Duodenal mucosa (tissue), 2 donors: Measurements from ENCODE around the gene ADCYAP1.

Source experiments
- H3K27ac ChIP-seq: one replicate; pipeline ENCODE4 v1.7.0; 2013; ENCODE audit warnings: low read depth, low read length
- H3K27me3 ChIP-seq, 2 donors: one replicate each; pipeline ENCODE4 v1.7.0; 2013; ENCODE audit warnings: low read length in 2 of 2, control low read depth in 1 of 2; ENCODE audit not compliant: insufficient read depth in 2 of 2, control insufficient read depth in 1 of 2
- H3K36me3 ChIP-seq, 2 donors: one replicate each; pipeline ENCODE4 v1.7.0; 2013; ENCODE audit warnings: low read length in 2 of 2, control low read depth in 1 of 2; ENCODE audit not compliant: insufficient read depth in 2 of 2, control insufficient read depth in 1 of 2
- H3K4me1 ChIP-seq, 2 donors: one replicate each; pipeline ENCODE4 v1.7.0; 2013; ENCODE audit warnings: low read length in 2 of 2, control low read depth in 1 of 2; ENCODE audit not compliant: insufficient read depth in 2 of 2, control insufficient read depth in 1 of 2
- H3K4me3 ChIP-seq, 2 donors: one replicate each; pipeline ENCODE4 v1.7.0; 2013; ENCODE audit warnings: low read length in 2 of 2, low read depth in 1 of 2
- H3K9ac ChIP-seq, 2 donors: one replicate each; pipeline ENCODE4 v1.7.0; 2013; ENCODE audit warnings: low read length in 2 of 2, low read depth in 1 of 2
- H3K9me3 ChIP-seq, 2 donors: one replicate each; pipeline ENCODE4 v1.7.0; 2013; ENCODE audit warnings: low read length in 2 of 2, control low read depth in 1 of 2; ENCODE audit not compliant: control insufficient read depth in 1 of 2

Gene ADCYAP1

DNA sequence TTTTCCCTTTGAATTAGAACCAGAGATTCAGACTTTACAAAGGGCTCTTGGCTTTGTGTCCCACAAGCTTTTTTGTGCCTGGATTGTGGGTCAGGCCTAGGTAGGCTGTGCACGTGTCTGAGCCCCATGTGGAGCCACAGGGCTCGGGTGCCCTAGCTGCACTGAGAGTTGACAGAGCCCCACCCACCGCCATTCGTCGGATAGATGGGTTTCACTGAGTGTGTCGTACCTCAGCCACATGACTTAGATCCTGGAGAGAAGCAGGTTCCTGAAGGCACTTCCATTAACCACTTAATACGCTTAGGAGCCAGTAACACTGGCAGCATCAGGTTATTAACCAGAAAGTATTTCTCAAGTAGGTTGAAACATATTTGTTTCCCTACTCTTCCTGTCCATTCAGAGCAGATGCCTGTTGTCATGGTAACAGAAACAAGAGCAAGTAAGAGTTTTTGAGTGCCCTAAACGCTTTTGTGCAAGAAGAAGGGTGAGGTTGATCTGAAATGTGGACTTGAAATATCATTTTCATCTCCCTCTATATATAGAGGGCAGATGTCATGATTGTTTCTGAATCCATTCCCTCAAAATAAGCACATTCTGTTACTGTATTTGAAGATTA is 30.0 kb downstream of the ADCYAP1 start:
- Histone ChIP-seq H3K4me3 (no peak overlapping the region), H3K9me3 (no peaks in the 10 kb centered on the region), H3K27ac (no peak overlapping the region), H3K36me3 (no peaks in the 10 kb centered on the region), H3K27me3 (no peaks in the 10 kb centered on the region), H3K4me1 (no peaks in the 10 kb centered on the region), H3K9ac (no peak overlapping the region)

DNA sequence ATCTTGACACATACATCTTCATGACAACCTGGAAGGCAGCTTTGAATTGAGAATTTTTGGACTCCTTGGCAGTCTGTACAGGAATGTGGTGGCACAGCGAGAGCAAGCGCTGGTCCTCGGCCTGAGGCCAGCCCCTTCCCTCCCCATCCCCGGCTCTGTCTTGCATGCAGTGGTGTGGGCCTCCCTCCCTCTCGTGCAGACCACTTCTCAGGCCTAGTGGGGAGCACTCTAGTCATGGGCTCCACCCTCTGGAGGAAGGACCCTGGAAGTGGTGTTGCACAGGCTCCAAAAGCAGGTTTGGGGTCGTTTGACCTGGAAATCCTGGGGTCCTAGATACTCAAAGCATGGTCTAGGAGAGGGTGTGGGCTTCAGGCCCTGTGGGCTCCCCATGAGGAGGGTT is 32.3 kb downstream of the ADCYAP1 start:
- Histone ChIP-seq H3K9ac (no peak overlapping the region), H3K9me3 (no peaks in the 10 kb centered on the region), H3K4me1 (no peaks in the 10 kb centered on the region), H3K27me3 (no peaks in the 10 kb centered on the region), H3K36me3 (no peaks in the 10 kb centered on the region), H3K4me3 (no peak overlapping the region), H3K27ac (no peak overlapping the region)

DNA sequence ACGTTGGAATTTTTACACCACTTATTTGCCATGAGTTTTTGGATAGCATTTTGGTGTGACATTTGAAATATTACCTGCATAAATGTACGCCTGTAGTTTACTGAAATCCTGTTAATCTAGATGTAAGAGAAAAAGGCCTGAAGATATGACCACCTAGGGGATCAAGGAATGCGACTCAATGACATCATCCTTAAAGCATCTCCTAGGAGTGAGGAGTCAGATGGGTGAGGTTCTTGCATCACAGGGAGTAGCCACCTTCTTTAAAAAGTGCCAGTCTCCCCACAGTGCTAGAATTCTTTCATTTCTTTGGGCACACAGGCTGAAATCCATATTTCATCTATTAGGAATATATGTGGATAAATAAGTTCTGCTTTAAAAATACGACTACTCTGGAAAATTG is 34.5 kb downstream of the ADCYAP1 start:
- Histone ChIP-seq H3K27me3 (no peaks in the 10 kb centered on the region), H3K4me3 (no peak overlapping the region), H3K4me1 (no peaks in the 10 kb centered on the region), H3K36me3 (no peaks in the 10 kb centered on the region), H3K9ac (no peak overlapping the region), H3K9me3 (no peaks in the 10 kb centered on the region), H3K27ac (no peak overlapping the region)

DNA sequence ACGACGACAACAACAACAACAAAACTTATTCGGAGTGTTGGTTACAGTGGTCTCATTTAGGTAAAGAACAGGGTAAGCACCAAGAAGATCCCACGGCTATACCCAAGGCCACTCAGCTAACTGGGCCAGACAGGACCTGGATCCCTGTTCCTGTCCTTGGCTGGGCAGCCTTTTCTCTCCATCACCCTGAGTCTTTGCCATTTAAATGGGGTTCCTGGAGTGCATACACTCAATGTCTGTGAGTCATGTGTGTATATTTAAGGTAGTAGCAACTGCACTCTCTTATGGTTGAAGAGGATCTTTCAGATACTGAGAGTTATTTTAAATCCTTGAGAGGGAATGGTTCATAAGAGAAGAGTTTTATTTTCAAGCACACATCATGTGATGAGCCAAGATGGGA is 35.3 kb downstream of the ADCYAP1 start:
- H3K4me3 ChIP-seq: no peak overlapping the region
- no peaks in the 10 kb centered on the region for H3K36me3 ChIP-seq
- H3K27ac ChIP-seq: no peak overlapping the region
- no peaks in the 10 kb centered on the region for H3K4me1 ChIP-seq
- no peak overlapping the region for H3K9ac ChIP-seq
- no peaks in the 10 kb centered on the region for H3K9me3 ChIP-seq
- H3K27me3 ChIP-seq: no peaks in the 10 kb centered on the region

DNA sequence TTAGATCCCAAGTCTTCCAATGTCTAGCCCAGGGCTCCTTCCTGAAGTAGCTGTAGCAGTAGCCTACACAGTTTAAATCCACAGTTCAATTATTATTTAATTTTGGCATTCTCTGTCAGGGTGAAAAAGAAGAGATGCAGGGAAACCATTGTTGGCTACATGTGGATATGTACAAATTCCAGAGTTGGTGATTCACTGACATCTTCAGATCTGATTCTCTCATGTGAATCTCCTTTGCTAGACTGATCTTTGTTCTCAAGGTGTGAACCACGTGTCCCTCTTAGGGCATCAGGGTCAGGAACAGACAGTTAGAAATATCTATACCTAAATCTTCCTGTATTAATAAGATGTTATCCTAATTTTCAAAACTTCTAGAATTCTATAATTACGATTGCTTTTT is 36.7 kb downstream of the ADCYAP1 start:
- Histone ChIP-seq H3K36me3 (no peaks in the 10 kb centered on the region), H3K9me3 (no peaks in the 10 kb centered on the region), H3K27me3 (no peaks in the 10 kb centered on the region), H3K4me1 (no peaks in the 10 kb centered on the region), H3K27ac (no peak overlapping the region), H3K4me3 (no peak overlapping the region), H3K9ac (no peak overlapping the region)

DNA sequence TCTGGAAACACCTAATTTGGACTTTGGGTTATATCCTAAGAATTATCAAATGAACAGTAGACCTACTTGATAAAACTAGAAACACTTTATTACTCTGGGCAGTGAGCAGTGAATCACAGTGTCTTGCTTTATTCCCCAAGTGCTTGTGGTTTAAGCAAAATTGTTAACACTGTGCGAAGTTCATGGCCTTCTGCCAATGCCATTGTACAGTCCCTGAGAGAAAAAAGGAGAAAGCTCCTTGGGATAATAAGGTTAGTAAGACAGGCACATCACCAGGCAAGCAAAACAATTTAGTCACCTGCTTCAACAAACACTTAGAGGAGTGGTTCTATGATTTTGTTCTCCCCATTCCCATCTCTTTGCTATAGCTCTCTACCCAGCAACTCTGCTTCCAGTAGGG is 39.8 kb downstream of the ADCYAP1 start:
- no peak overlapping the region for H3K9ac ChIP-seq
- H3K4me1 ChIP-seq: no peaks in the 10 kb centered on the region
- no peaks in the 10 kb centered on the region for H3K9me3 ChIP-seq
- no peak overlapping the region for H3K4me3 ChIP-seq
- H3K27ac ChIP-seq: no peak overlapping the region
- H3K27me3 ChIP-seq: no peaks in the 10 kb centered on the region
- H3K36me3 ChIP-seq: no peaks in the 10 kb centered on the region

DNA sequence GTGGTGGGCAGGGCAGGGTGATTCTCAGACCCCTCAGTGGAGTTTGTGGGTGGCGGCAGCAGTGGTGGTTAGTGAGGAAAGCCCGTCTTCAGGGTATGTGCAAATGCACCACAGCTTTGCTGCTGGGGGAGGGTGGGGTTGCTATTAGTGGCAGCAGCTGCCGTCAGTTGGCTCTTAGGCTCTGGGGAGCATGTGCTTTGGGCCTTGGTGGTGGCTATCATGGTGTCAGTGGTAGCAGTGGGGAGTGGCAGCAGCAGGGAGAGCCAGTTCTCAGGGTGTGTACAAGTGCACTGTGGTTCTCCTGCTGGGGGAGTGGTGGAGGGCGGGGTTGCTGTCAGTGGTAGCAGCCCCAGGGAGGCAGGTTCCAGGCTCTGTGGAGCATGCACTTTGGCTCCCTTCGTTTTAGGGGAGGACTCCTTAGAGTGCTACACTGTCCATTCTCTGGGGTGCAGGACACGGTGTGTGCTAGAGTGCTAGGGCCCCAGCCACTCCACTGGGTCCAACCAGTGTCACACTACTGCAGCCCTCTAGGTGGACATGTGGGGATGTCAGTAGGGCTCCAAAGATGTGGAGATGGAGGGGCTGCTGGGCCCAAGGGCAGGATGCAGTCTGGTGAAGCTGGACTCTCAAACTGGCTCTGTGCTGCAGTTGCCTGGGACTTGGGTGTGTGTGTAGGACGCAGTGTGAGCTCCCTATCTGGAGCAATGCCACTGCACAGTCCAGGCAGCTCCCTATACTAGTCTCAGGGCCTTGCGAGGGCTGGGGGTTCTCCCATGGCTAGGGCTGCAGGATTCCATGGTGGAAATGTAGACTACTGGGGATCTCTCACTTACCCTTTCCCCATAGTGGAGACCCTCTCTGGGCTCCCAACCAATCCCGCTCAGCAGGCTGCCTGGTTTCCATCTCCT is 45.3 kb downstream of the ADCYAP1 start:
- no peaks in the 10 kb centered on the region for H3K36me3 ChIP-seq
- H3K27me3 ChIP-seq: no peaks in the 10 kb centered on the region
- H3K9me3 ChIP-seq: no peaks in the 10 kb centered on the region
- H3K4me3 ChIP-seq: no peak overlapping the region
- no peak overlapping the region for H3K9ac ChIP-seq
- H3K4me1 ChIP-seq: no peaks in the 10 kb centered on the region
- no peak overlapping the region for H3K27ac ChIP-seq

DNA sequence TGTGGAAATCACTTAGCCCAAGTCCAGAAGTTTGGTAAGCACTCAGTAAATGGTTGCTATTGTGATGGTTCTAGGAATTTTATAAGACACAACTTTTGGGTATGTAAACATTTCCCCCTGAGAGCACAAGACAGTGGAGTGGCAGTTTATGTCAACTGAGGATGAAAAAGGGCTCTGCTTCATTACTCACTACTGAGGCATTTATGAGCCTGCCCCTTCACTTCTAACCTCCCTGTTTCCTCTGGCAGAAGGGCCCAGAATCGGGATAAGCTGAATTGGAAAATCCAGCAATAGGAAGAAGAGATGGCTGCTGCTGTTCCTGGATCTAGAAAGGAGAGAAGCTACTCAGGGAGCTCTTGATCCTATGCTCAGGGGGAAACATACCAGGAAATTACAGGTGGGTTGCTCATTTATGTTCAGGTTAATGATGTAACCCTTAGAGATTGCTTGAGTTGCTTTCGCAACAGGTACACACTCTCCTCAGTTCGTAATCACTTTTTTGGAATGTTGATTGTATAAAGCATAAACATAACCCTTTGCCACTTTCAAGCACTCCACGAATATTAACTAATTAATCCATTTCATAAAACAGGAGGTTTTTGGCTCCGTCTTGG is 46.3 kb downstream of the ADCYAP1 start:
- no peaks in the 10 kb centered on the region for H3K27me3 ChIP-seq
- H3K9ac ChIP-seq: no peak overlapping the region
- H3K4me3 ChIP-seq: no peak overlapping the region
- no peaks in the 10 kb centered on the region for H3K9me3 ChIP-seq
- no peaks in the 10 kb centered on the region for H3K4me1 ChIP-seq
- no peaks in the 10 kb centered on the region for H3K36me3 ChIP-seq
- H3K27ac ChIP-seq: no peak overlapping the region

DNA sequence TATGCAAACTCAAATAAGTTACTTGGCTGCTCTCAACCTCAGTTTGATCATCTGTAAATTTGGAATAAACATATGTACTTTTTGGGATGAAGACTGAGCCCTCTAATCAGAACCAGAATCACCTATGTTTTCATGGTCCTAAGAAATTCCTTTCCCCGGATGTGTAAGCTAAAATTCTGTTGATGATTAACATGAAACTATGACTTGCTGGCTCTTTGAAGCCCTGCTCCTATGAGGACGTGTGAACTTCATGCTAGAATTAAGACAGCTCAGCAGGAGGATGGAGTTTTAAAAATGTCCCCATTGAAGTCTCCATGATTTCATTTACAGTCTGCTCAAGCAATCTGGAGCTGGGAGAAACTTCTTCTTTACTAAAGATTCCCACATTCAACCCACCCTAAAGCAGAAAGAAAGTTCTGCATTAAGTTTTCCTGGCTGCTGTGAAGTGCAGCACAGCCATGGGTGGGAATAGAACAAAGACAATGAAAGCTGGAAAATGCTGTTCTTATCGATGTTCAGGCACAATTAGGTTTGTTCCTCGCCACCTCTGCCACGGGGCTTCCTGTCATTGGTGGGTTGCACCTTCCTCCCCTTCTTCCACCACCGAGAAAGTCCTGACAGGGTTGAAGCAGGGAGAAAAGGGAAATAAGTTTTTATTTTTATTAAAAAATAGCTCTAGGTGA is 50.9 kb downstream of the ADCYAP1 start:
- H3K4me1 ChIP-seq: no peaks in the 10 kb centered on the region
- H3K27ac ChIP-seq: no peak overlapping the region
- peaks cover 0 to 2% of the 10 kb centered on the region in 2 donors for H3K27me3 ChIP-seq
- H3K9ac ChIP-seq: no peak overlapping the region
- H3K36me3 ChIP-seq: no peaks in the 10 kb centered on the region
- H3K9me3 ChIP-seq: no peaks in the 10 kb centered on the region
- H3K4me3 ChIP-seq: no peak overlapping the region

DNA sequence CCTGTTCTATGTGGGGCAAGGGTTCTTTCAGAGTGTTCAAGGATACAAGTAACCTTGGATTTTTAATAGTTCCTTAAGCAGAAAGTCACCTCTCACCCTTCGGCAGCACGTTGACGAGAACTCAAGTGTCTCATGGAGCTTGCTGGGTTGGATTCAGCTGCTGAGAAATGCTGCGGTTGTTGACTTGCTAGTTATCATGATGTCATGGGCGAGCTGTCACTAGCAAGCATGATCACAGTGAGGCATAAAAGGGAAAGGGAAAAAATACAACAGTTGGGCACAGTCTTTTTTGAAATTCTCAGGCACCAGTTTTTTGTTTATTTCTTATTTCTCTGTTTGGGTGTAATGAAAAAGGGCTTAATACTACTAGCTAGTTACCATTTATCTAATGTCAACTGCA is 53.2 kb downstream of the ADCYAP1 start:
- Histone ChIP-seq H3K36me3 (no peaks in the 10 kb centered on the region), H3K4me3 (no peak overlapping the region), H3K27ac (no peak overlapping the region), H3K27me3 (peaks cover 0 to 2% of the 10 kb centered on the region in 2 donors), H3K9ac (no peak overlapping the region), H3K4me1 (no peaks in the 10 kb centered on the region), H3K9me3 (no peaks in the 10 kb centered on the region)
